ENCODE measurements around the gene RIMS4. TPM values are rescaled to one million over a fixed set of nuclear protein-coding genes. Genes with fewer than 3 reads are reported as not detected.

Gene RIMS4
- total and polyA plus RNA-seq, 2 of the 8 experiments (the other 6 are each of a cell fraction or from before 2014, with no cell fraction given) = 13.3 to 44.2 TPM

DNA sequence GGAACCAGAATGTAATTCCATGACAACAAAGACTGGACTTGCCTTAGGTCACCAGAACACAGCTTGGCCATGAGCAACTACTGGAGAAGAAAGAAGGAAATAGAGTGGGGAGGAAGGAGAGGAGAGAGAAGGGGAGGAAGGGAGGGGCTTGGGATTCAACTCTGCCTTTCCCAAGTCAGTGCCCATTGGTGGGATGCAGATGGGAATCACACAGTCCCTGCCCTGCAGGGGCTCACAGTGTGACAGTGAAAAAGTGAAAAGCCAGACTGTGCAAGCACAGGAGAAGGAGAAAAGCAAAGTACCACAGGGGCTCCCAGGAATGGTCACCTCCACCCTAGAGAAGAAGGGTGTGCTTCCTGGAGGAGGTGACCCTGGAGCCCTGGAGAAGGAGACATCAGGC, 14.0 kb downstream of the RIMS4 start:
- no peaks in the 10 kb centered on the region for H3K9me3 ChIP-seq (ENCODE audit: insufficient read depth in 2 of 2, low read depth in 1 of 2, low read length in 1 of 2)
- H3K27ac ChIP-seq (ENCODE audit: low read depth, low read length) = no peak overlapping the region
- POLR2A ChIA-PET (ENCODE audit: partially characterized antibody) = interaction anchor here (1.1 kb wide), 1 partner anchor 11 kb away, joined by 5 read pairs; no protein-coding TSS in a partner anchor
- H2BK5ac ChIP-seq (ENCODE audit: low read depth, low read length) = no peak overlapping the region
- peak overlapping the region in 1 of 2 experiments; percentile 15; a peak in 1 of 4 replicates for H3K4me2 ChIP-seq (ENCODE audit: insufficient read depth in 1 of 2, low read depth in 2 of 2, low read length in 2 of 2)
- 0 out of 2 replicates have a peak overlapping the region, but pooled peaks have one; percentile 9 for H2BK12ac ChIP-seq (ENCODE audit: low read depth, low read length)
- H3K4me3 ChIP-seq (ENCODE audit: extremely low read depth in 1 of 4, insufficient read depth in 2 of 4, low read depth in 3 of 4, low read length in 4 of 4) = no peak overlapping the region
- no peak overlapping the region for H2BK15ac ChIP-seq (ENCODE audit: low read length)
- peak overlapping the region; percentile 28 for H3K4ac ChIP-seq (replicated peaks; ENCODE audit: insufficient read length, low read depth, low read length)
- no peak overlapping the region for H4K91ac ChIP-seq (replicated peaks; ENCODE audit: insufficient read length, low read length)
- H3K23ac ChIP-seq (ENCODE audit: insufficient read length) = peak overlapping the region; percentile 66
- no peak for FAIRE-seq
- no peak overlapping the region for H3K9ac ChIP-seq (replicated peaks in 1 of 4; ENCODE audit: extremely low read depth in 1 of 4, low read depth in 3 of 4, low read length in 3 of 4)
- peaks cover 5 to 13% (median 7%) of the 10 kb centered on the region in 4 experiments for H3K4me1 ChIP-seq (replicated peaks in 1 of 4; ENCODE audit: control insufficient read depth in 3 of 4, insufficient read depth in 4 of 4, low read length in 3 of 4)
- peaks cover 4% of the 10 kb centered on the region for H3K23me2 ChIP-seq (ENCODE audit: low read depth, low read length)
- no peak overlapping the region for H2BK120ac ChIP-seq (replicated peaks; ENCODE audit: low read depth, low read length)
- CTCF ChIA-PET (ENCODE audit: partially characterized antibody) = interaction anchor here (0.8 to 12.1 kb wide), 11 partner anchors 10 to 833 kb away, joined by 3 to 170 read pairs (median 4); partner anchors contain the start of gene WFDC10A
- peaks cover 7% of the 10 kb centered on the region for H3K79me1 ChIP-seq (ENCODE audit: low read depth, low read length)
- no peak overlapping the region for H4K8ac ChIP-seq (ENCODE audit: extremely low read depth, insufficient read depth, low read length)
- H3K27me3 ChIP-seq (replicated peaks in 1 of 4; ENCODE audit: control insufficient read depth in 3 of 4, extremely low read depth in 1 of 4, insufficient read depth in 3 of 4, low read length in 3 of 4) = no peaks in the 10 kb centered on the region
- H2AK5ac ChIP-seq (ENCODE audit: low read depth, low read length) = 0 out of 2 replicates have a peak overlapping the region, but pooled peaks have one; percentile 10
- no peak for DNase-seq (ENCODE audit: low read depth in 1 of 2, low spot score in 2 of 2)
- H3K14ac ChIP-seq (ENCODE audit: insufficient read length) = no peak overlapping the region
- no peak overlapping the region for H2BK20ac ChIP-seq (ENCODE audit: low read length)
- H4K20me1 ChIP-seq (replicated peaks in 1 of 2; ENCODE audit: control insufficient read depth in 1 of 2, insufficient read depth in 2 of 2, low read length in 2 of 2) = peaks cover 3% of the 10 kb centered on the region in 2 experiments
- no peak overlapping the region for H3K56ac ChIP-seq (replicated peaks; ENCODE audit: insufficient read length, low read depth, low read length)
- H3K18ac ChIP-seq (ENCODE audit: extremely low read depth, low read length) = no peak overlapping the region; the same call in 1 of the 2 replicates
- H4K5ac ChIP-seq (ENCODE audit: insufficient read length, low read depth, low read length) = no peak overlapping the region
- H3K79me2 ChIP-seq (ENCODE audit: control insufficient read depth in 1 of 2, insufficient read depth in 2 of 2, low read length in 2 of 2) = peaks cover 0 to 7% of the 10 kb centered on the region in 2 experiments; a peak in 1 of 4 replicates
- H3K36me3 ChIP-seq (ENCODE audit: control insufficient read depth in 2 of 4, insufficient read depth in 4 of 4, low read length in 3 of 4) = no peaks in the 10 kb centered on the region
- H2AFZ ChIP-seq (ENCODE audit: low read length) = no peak overlapping the region
- no peak for TF ChIP-seq POLR2A (IDR thresholded peaks at IDR 0.05; ENCODE audit: control extremely low read depth in 1 of 2, low read depth in 2 of 2, low read length in 2 of 2)
- no peak for TF ChIP-seq ZNF274 (IDR thresholded peaks at IDR 0.05; ENCODE audit: borderline replicate concordance, extremely low read depth, low read length)
- no peak for TF ChIP-seq BACH1 (IDR thresholded peaks at IDR 0.05; ENCODE audit: low read length)
- no peak for TF ChIP-seq PHF8 (conservative IDR thresholded peaks at IDR 0.05; ENCODE audit: low read depth, low read length)
- TF ChIP-seq NANOG (IDR thresholded peaks at IDR 0.05; ENCODE audit: insufficient read depth, low read depth, low read length, poor library complexity, severe bottlenecking) = no peak
- TF ChIP-seq KDM5A (IDR thresholded peaks at IDR 0.05; ENCODE audit: low read length) = no peak
- no peak for TF ChIP-seq RFX5 (IDR thresholded peaks at IDR 0.05; ENCODE audit: borderline replicate concordance, low read depth, low read length)
- no peak for TF ChIP-seq CTBP2 (IDR thresholded peaks at IDR 0.05; ENCODE audit: borderline replicate concordance, insufficient read depth, insufficient read length, low read length)
- no peak for TF ChIP-seq CBX8 (IDR thresholded peaks at IDR 0.05; ENCODE audit: borderline replicate concordance, low read depth, low read length)
- TF ChIP-seq RNF2 (IDR thresholded peaks at IDR 0.05; ENCODE audit: borderline replicate concordance, low read depth, low read length, missing control alignments, poor library complexity, severe bottlenecking) = no peak
- TF ChIP-seq, protein P1, sequence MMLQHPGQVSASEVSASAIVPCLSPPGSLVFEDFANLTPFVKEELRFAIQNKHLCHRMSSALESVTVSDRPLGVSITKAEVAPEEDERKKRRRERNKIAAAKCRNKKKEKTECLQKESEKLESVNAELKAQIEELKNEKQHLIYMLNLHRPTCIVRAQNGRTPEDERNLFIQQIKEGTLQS (IDR thresholded peaks at IDR 0.05; ENCODE audit: insufficient read depth, low read depth, low read length) = no peak
- no peak for TF ChIP-seq HDAC6 (IDR thresholded peaks at IDR 0.05; ENCODE audit: low read depth, low read length)
- TF ChIP-seq KDM1A (IDR thresholded peaks at IDR 0.05; ENCODE audit: borderline replicate concordance, low read length) = no peak
- TF ChIP-seq POU5F1 (IDR thresholded peaks at IDR 0.05; ENCODE audit: low read depth, low read length) = no peak

All from H1 (cell line).